K562 (cell line): ENCODE data around the gene HDHD2. TPM values are rescaled to one million over a fixed set of nuclear protein-coding genes. Genes with fewer than 3 reads are reported as not detected.

ENCODE experiments used
- ATAC-seq: fragments of 200-7000 bp; cut with Tn5 transposase; 3 replicates; pipeline ENCODE4 v1.9.1; 2020; ENCODE audit warnings: moderate library complexity
- BruUV-seq: library from RNA; stranded (reverse); fragments of 400-500 nt; replicated peaks from 2 replicates; lab custom pipeline; 2021; lab: Mats Ljungman, UMichigan
- CTCF ChIA-PET: fragments of 300-600 bp; formaldehyde crosslinking; extraction: SDS; loops from one replicate; lab custom pipeline; 2021; ENCODE audit warnings: low intra/inter-chr PET ratio; lab: Yijun Ruan, JAX
- POLR2A ChIA-PET: fragments of 300-600, 350-650 bp; sonication (Branson Sonifier 250); formaldehyde crosslinking; extraction: SDS; loops from one replicate; lab custom pipeline; 2021; ENCODE audit warnings: antibody characterized with exemption, inconsistent platforms; lab: Yijun Ruan, JAX
- DNase-seq, 4 experiments: peaks; one replicate each; pipeline versions ENCODE4 v3.0.0 to v3.0.0-alpha.2; 2011 to 2018; ENCODE audit warnings: low spot score in 3 of 4, mixed read lengths in 3 of 4; ENCODE audit errors: extremely low read depth in 1 of 4
- FAIRE-seq: peaks from 2 replicates; lab custom pipeline; 2011; peaks lifted over from hg19 to GRCh38; lab: Jason Lieb, UNC
- H2AFZ ChIP-seq: 2 replicates; pipeline ENCODE4 v1.6.0; 2011; ENCODE audit warnings: low read depth, low read length, control low read depth, inconsistent platforms
- H3K27ac ChIP-seq: fragments of 200-600 bp; 3 replicates; pipeline ENCODE4 v1.8.0; 2011; ENCODE audit warnings: low read depth, mild to moderate bottlenecking, control low read depth, inconsistent platforms, low read length, moderate library complexity, mixed read lengths; ENCODE audit errors: extremely low read depth
- H3K27me3 ChIP-seq, 2 experiments: fragments of 300-600 bp in 1 of 2; 2 replicates in 1 of 2; 3 replicates in 1 of 2; pipeline versions ENCODE4 v1.6.0 to v1.8.0; 2011; ENCODE audit warnings: inconsistent platforms in 2 of 2, low read length in 2 of 2, mild to moderate bottlenecking in 1 of 2, mixed read lengths in 1 of 2, moderate library complexity in 1 of 2; ENCODE audit not compliant: control insufficient read depth in 2 of 2, insufficient read depth in 2 of 2
- H3K36me3 ChIP-seq: fragments of 300-600 bp; 3 replicates; pipeline ENCODE4 v1.8.0; 2011; ENCODE audit warnings: mild to moderate bottlenecking, low read length, inconsistent platforms; ENCODE audit not compliant: control insufficient read depth, insufficient read depth
- H3K4me1 ChIP-seq, 2 experiments: fragments of 200-600 bp in 1 of 2; replicated peaks in 1 of 2; 2 replicates in 1 of 2; 3 replicates in 1 of 2; pipeline versions ENCODE4 v1.5.1 to v1.8.0; 2011; ENCODE audit warnings: inconsistent platforms in 2 of 2, low read length in 2 of 2, mild to moderate bottlenecking in 1 of 2, mixed read lengths in 1 of 2, moderate library complexity in 1 of 2; ENCODE audit not compliant: control insufficient read depth in 2 of 2, insufficient read depth in 2 of 2
- H3K4me2 ChIP-seq: 2 replicates; pipeline ENCODE4 v1.6.1; 2011; ENCODE audit warnings: low read length, control low read depth, inconsistent platforms, mixed read lengths; ENCODE audit not compliant: insufficient read depth
- H3K4me3 ChIP-seq: fragments of 200-600 bp; sonication (generic), shearing (Covaris generic); 2 replicates; pipeline ENCODE4 v1.5.1; 2016; ENCODE audit warnings: control low read depth, inconsistent platforms
- H3K79me2 ChIP-seq: fragments of 200-600 bp; 3 replicates; pipeline ENCODE4 v1.8.0; 2011; ENCODE audit warnings: low read length, inconsistent platforms; ENCODE audit not compliant: control insufficient read depth, insufficient read depth
- H3K9ac ChIP-seq, 2 experiments: 2 replicates each; pipeline versions ENCODE4 v1.6.0 to v1.6.1; 2011; ENCODE audit warnings: low read depth in 2 of 2, low read length in 2 of 2, control low read depth in 1 of 2, inconsistent platforms in 1 of 2, mild to moderate bottlenecking in 1 of 2, mixed read lengths in 1 of 2; ENCODE audit not compliant: insufficient read depth in 1 of 2
- H3K9me1 ChIP-seq: one replicate; pipeline ENCODE4 v1.6.0; 2011; ENCODE audit warnings: inconsistent platforms, mild to moderate bottlenecking, low read length, moderate library complexity; ENCODE audit not compliant: control insufficient read depth, insufficient read depth
- H3K9me3 ChIP-seq: replicated peaks from 2 replicates; pipeline ENCODE4 v1.5.1; 2011; ENCODE audit warnings: low read depth, low read length, inconsistent platforms; ENCODE audit not compliant: control insufficient read depth, insufficient read depth
- H4K20me1 ChIP-seq: replicated peaks from 2 replicates; pipeline ENCODE4 v1.6.1; 2011; ENCODE audit warnings: low read length, inconsistent platforms, mixed read lengths; ENCODE audit not compliant: control insufficient read depth, insufficient read depth
- CCNT2 ChIP-seq: IDR thresholded peaks from 2 replicates; pipeline ENCODE4 v1.6.1; 2011; ENCODE audit warnings: borderline replicate concordance, low read depth, mild to moderate bottlenecking, moderate library complexity, mixed read lengths, low read length; ENCODE audit not compliant: insufficient read length; ENCODE audit errors: extremely low read depth
- DDX20 ChIP-seq: fragments of 450-650 bp; IDR thresholded peaks from 2 replicates; pipeline ENCODE4 v1.6.1; 2016; ENCODE audit warnings: missing genetic modification characterization, low read depth, mild to moderate bottlenecking, missing compliant biosample characterization, moderate library complexity
- ELF1 ChIP-seq: fragments of 200-800 bp; sonication (Bioruptor generic); IDR thresholded peaks from 2 replicates; pipeline ENCODE4 v1.6.1; 2016; ENCODE audit warnings: missing genetic modification characterization, missing compliant biosample characterization
- FOXA3 ChIP-seq, 2 experiments: fragments of 450-650 bp in 1 of 2; sonication (generic) in 1 of 2; formaldehyde crosslinking; IDR thresholded peaks in 1 of 2; conservative IDR thresholded peaks in 1 of 2; 2 replicates each; pipeline versions ENCODE4 v1.4.0 to v1.8.0; 2020 to 2022; ENCODE audit warnings: mild to moderate bottlenecking in 2 of 2, missing genetic modification reagents in 1 of 2
- HDAC6 ChIP-seq: IDR thresholded peaks from 2 replicates; pipeline ENCODE4 v1.6.1; 2012; ENCODE audit warnings: low read depth, mild to moderate bottlenecking, control low read depth, inconsistent platforms, low read length, moderate library complexity
- LCOR ChIP-seq: sonication (generic); formaldehyde crosslinking; IDR thresholded peaks from 2 replicates; pipeline ENCODE4 v1.8.0; 2022; ENCODE audit warnings: mild to moderate bottlenecking, missing genetic modification reagents
- MCM2 ChIP-seq: fragments of 450-650 bp; IDR thresholded peaks from 2 replicates; pipeline ENCODE4 v1.6.1; 2017; ENCODE audit warnings: low read depth, mild to moderate bottlenecking
- RNF2 ChIP-seq: sonication (generic); IDR thresholded peaks from 2 replicates; pipeline ENCODE4 v1.6.1; 2016
- SMAD1 ChIP-seq: fragments of 150-350 bp; IDR thresholded peaks from 2 replicates; pipeline ENCODE4 v1.6.1; 2014; ENCODE audit warnings: low read length, low read depth; ENCODE audit not compliant: partially characterized antibody
- SP1 ChIP-seq: sonication (generic); formaldehyde crosslinking; IDR thresholded peaks from 2 replicates; pipeline ENCODE4 v1.8.1; 2022; ENCODE audit warnings: mild to moderate bottlenecking, missing genetic modification reagents
- SREBF1 ChIP-seq: fragments of 150-350 bp; IDR thresholded peaks from 2 replicates; pipeline ENCODE4 v1.6.1; 2014; ENCODE audit warnings: antibody characterized with exemption, low read depth, low read length, borderline replicate concordance
- ZNF217 ChIP-seq: sonication (generic); formaldehyde crosslinking; IDR thresholded peaks from 2 replicates; pipeline ENCODE4 v1.8.0; 2022; ENCODE audit warnings: mild to moderate bottlenecking, missing genetic modification reagents
- ZNF354B ChIP-seq: fragments of 250-450 bp; sonication (Bioruptor Pico); IDR thresholded peaks from 2 replicates; pipeline ENCODE4 v1.4.0; 2020
- WGBS: fragments of 100-300 bp; shearing (Covaris generic); methylation state at CpG from one replicate; pipeline ENCODE4 v1.1.6; 2016; ENCODE audit warnings: low coverage, mixed read lengths; ENCODE audit not compliant: insufficient coverage; ENCODE audit errors: missing lambda C conversion rate; 5-methylcytosine and 5-hydroxymethylcytosine counted together
- in situ Hi-C: fragments of 300-500 bp; cut with MboI; formaldehyde crosslinking; loops from 4 replicates; pipeline ENCODE4 v1.15.0; 2018; ENCODE audit warnings: inconsistent platforms, mixed read lengths
- intact Hi-C: fragments of 100-400 bp; cut with micrococcal nuclease; formaldehyde crosslinking; loops from 2 replicates; pipeline ENCODE4 v1.14.2; 2022
- polyA plus RNA-seq, 8 experiments: library from polyadenylated mRNA; depleted of rRNA in 4 of 8; stranded (reverse) in 5 of 8; unstranded in 3 of 8; fragments of >200 nt; fragmentation: Nextera tagmentation in 2 of 8; fragmentation: Illumina TruSeq in 1 of 8; extraction: Ambion mirVana in 2 of 8; extraction: Trizol in 1 of 8; gene quantifications; 2 replicates each; pipeline versions ENCODE4 v1.2.1 to v1.2.3, GENCODE V29; 2011 to 2014; ENCODE audit warnings: inconsistent platforms in 1 of 8, missing spikeins in 1 of 8
- total RNA-seq, 7 experiments: library from RNA; depleted of rRNA in 6 of 7; stranded (reverse); fragments of >200 nt in 6 of 7; fragmentation: Illumina TruSeq in 2 of 7; extraction: Trizol in 2 of 7; gene quantifications; 2 replicates each; pipeline versions ENCODE4 v1.2.1 to v1.2.3, GENCODE V29; 2011 to 2021; ENCODE audit warnings: low replicate concordance in 1 of 7
- TF ChIP-seq, protein P1 (sequence below), 2 experiments: fragments of 450-650 bp in 1 of 2; sonication (generic) in 1 of 2; formaldehyde crosslinking in 1 of 2; IDR thresholded peaks in 1 of 2; conservative IDR thresholded peaks in 1 of 2; 2 replicates each; pipeline versions ENCODE4 v1.6.1 to v1.8.1; 2016 to 2023; ENCODE audit warnings: mild to moderate bottlenecking in 2 of 2, moderate library complexity in 2 of 2, inconsistent platforms in 1 of 2, missing genetic modification reagents in 1 of 2

Gene HDHD2
- total and polyA plus RNA-seq, 9 of the 15 experiments (the other 6 are each of a cell fraction or from before 2014, with no cell fraction given): 6.8 to 25.2 (median 21.5) TPM

DNA sequence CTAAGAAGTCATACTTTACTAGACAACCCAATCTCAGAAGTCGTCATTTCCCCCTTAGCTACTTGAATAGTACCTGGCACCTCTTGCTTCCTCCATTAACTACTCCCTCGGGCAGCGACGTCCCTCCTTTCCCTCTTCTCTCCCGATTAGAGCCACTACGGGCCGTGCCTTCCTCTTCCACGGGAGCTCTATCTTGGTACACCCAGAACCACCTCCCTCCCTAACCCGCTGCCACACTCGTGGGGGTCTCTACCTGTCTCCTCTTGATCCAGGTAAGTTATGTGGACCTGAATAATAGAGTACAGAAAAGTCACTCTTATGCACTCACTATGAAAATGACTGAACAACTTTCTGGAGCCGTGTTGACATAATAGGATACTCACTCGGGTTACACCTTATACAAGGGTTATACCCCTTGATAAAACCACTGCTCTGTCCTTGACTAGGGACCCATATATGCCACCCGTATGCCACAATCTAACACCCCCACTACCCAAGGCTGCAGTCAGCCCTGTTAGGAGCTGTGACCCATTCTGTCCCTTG is 595 bp upstream of the HDHD2 start:
- peak overlapping the region; percentile 83 for H3K27ac ChIP-seq
- peaks cover 42% of the 10 kb centered on the region for H3K79me2 ChIP-seq
- intact Hi-C loops (no loop called here), in situ Hi-C loops (no loop called here)
- H4K20me1 ChIP-seq: no peaks in the 10 kb centered on the region
- H3K9me3 ChIP-seq: no peaks in the 10 kb centered on the region
- CTCF ChIA-PET: no interaction called here
- TF ChIP-seq SMAD1 (no peak), ZNF354B (CRISPR knock-in tag) (no peak), SREBF1 (no peak), ZNF217 (CRISPR knock-in tag) (no peak), CCNT2 (no peak), MCM2 (no peak), LCOR (CRISPR knock-in tag) (0 out of 2 replicates have a peak, but pooled peaks have one; percentile 3), FOXA3 (CRISPR knock-in tag; conservative IDR thresholded peaks at IDR 0.05 in 1 of 2, IDR thresholded peaks at IDR 0.05 in 1 of 2) (0 out of 4 replicates have a peak, but pooled peaks of 1 of the 2 experiments have one; percentile 15), ELF1 (tag) (0 out of 2 replicates have a peak, but pooled peaks have one; percentile 39), HDAC6 (no peak), RNF2 (no peak), SP1 (CRISPR knock-in tag) (no peak), DDX20 (tag) (no peak)
- TF ChIP-seq, protein P1, sequence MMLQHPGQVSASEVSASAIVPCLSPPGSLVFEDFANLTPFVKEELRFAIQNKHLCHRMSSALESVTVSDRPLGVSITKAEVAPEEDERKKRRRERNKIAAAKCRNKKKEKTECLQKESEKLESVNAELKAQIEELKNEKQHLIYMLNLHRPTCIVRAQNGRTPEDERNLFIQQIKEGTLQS (IDR thresholded peaks at IDR 0.05): no peak
- TF ChIP-seq, protein P1 (CRISPR knock-in tag; conservative IDR thresholded peaks at IDR 0.05): no peak
- peaks cover 11 to 12% of the 10 kb centered on the region in 2 experiments; a peak in 3 of 5 replicates for H3K4me1 ChIP-seq
- peak overlapping the region; percentile 70 for H3K4me3 ChIP-seq
- BruUV-seq: TSS peak; percentile 84
- no peaks in the 10 kb centered on the region for H3K27me3 ChIP-seq
- peak overlapping the region; percentile 93 for H2AFZ ChIP-seq
- no peaks in the 10 kb centered on the region for H3K9me1 ChIP-seq
- POLR2A ChIA-PET: interaction anchor here (0.7 to 1.6 kb wide), 5 partner anchors 15 to 344 kb away, joined by 3 to 5 read pairs (median 3); no protein-coding TSS in a partner anchor
- ATAC-seq: peak; percentile 29
- 3% methylated on average over 8 of the region's 13 CpGs for WGBS
- peak overlapping the region; percentile 73 to 92 for H3K9ac ChIP-seq
- H3K4me2 ChIP-seq: peak overlapping the region; percentile 88
- peaks cover 21% of the 10 kb centered on the region; the same call in 2 of the 3 replicates for H3K36me3 ChIP-seq
- DNase-seq: peak in 1 of 4 experiments; percentile 13
- FAIRE-seq: no peak
